22Rv1 (cell line): Measurements from ENCODE around the gene CHIA.

ENCODE experiments used
- ZFX ChIP-seq: fragments of 450-650 bp; IDR thresholded peaks from 2 replicates; pipeline ENCODE4 v1.6.1; 2017; ENCODE audit warnings: antibody characterized with exemption, borderline replicate concordance
- TF ChIP-seq, protein P1 (sequence below): fragments of 450-650 bp; IDR thresholded peaks from 2 replicates; pipeline ENCODE4 v1.5.1; 2017; ENCODE audit warnings: mild to moderate bottlenecking

DNA sequence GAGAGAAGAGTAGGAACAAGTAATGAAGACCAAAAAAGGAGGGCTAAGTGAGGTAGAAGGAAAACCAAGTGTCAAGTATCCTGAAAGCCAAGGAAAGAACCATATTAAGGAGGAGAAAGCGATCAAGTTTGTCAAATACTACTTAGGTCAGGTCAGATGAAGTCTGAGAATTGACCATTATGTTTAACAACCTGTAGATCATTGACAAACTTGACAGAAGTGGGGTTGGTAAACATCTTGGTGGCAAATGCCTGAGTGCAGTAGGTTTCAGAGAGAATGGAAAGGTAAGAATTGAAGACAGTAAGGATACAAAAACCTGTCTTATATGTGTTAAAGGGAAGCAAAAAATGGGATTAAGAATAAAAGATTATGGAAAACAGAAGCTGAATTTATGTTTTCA is 3.7 kb upstream of the CHIA start:
- TF ChIP-seq, protein P1, sequence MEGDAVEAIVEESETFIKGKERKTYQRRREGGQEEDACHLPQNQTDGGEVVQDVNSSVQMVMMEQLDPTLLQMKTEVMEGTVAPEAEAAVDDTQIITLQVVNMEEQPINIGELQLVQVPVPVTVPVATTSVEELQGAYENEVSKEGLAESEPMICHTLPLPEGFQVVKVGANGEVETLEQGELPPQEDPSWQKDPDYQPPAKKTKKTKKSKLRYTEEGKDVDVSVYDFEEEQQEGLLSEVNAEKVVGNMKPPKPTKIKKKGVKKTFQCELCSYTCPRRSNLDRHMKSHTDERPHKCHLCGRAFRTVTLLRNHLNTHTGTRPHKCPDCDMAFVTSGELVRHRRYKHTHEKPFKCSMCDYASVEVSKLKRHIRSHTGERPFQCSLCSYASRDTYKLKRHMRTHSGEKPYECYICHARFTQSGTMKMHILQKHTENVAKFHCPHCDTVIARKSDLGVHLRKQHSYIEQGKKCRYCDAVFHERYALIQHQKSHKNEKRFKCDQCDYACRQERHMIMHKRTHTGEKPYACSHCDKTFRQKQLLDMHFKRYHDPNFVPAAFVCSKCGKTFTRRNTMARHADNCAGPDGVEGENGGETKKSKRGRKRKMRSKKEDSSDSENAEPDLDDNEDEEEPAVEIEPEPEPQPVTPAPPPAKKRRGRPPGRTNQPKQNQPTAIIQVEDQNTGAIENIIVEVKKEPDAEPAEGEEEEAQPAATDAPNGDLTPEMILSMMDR, result no peak
- TF ChIP-seq ZFX, result no peak
